Inflammatory macrophage treated with lipopolysaccharide for 4 hours (primary cell): ENCODE measurements around the gene P2RY2.
"Not testable (repeated sequence)": the region's sequence is repeated elsewhere in the genome, so short reads cannot be mapped to it uniquely, and the experiment has no call there.

Experiments
- DNase-seq: peaks from one replicate; pipeline ENCODE4 v3.0.0-alpha.2; 2020

Gene P2RY2

GRCh38 chr11:73229321-73229895, 11.3 kb downstream of the P2RY2 start:
- no peak for DNase-seq

GRCh38 chr11:73229896-73230875, 12.1 kb downstream of the P2RY2 start:
- DNase-seq: no peak

DNA sequence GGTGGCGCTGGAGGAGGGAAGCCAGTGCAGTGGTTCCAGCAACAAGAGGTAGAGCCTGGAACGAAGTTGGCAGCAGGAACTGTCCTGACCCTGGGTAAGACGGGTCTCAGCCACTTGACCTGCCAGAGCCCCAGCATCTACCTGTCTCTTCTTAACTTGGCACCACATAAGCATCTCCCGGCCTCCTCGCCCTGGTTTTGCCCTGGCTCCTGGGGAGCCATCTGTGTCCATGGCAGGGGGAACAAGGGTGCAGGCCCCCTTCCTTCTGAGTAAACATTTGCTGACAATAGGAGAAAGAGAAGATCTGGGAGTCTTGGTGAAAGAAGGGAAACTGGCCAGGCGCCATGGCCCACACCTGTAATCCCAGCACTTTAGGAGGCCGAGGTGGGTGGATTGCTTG, 12.8 kb downstream of the P2RY2 start:
- no peak for DNase-seq

DNA sequence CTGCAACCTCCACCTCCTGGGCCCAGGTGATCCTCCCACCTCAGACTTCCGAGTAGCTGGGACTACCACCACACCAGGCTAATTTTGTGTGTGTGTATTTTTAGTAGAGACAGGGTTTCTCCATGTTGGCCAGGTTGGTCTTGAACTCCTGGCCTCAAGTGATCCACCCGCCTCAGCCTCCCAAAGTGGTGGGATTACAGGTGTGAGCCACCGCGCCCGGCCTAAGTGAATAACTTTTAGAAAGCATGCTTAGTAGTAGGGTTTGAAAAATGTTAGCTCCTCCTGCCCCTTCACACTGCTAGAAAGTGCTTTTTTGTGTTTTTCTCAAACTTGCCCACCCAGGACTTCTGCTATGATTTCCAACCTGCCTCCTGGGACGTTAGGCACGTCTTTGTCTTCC, 14.4 kb downstream of the P2RY2 start:
- not testable (repeated sequence) for DNase-seq

- no peak for DNase-seq
Observed at GRCh38 chr11:73233211-73233610, 15.1 kb downstream of the P2RY2 start.

- no peak for DNase-seq
Observed at GRCh38 chr11:73233692-73234470, 15.8 kb downstream of the P2RY2 start.

DNA sequence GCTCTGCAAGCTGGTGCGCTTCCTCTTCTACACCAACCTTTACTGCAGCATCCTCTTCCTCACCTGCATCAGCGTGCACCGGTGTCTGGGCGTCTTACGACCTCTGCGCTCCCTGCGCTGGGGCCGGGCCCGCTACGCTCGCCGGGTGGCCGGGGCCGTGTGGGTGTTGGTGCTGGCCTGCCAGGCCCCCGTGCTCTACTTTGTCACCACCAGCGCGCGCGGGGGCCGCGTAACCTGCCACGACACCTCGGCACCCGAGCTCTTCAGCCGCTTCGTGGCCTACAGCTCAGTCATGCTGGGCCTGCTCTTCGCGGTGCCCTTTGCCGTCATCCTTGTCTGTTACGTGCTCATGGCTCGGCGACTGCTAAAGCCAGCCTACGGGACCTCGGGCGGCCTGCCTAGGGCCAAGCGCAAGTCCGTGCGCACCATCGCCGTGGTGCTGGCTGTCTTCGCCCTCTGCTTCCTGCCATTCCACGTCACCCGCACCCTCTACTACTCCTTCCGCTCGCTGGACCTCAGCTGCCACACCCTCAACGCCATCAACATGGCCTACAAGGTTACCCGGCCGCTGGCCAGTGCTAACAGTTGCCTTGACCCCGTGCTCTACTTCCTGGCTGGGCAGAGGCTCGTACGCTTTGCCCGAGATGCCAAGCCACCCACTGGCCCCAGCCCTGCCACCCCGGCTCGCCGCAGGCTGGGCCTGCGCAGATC, 16.5 kb downstream of the P2RY2 start:
- DNase-seq: no peak

DNA sequence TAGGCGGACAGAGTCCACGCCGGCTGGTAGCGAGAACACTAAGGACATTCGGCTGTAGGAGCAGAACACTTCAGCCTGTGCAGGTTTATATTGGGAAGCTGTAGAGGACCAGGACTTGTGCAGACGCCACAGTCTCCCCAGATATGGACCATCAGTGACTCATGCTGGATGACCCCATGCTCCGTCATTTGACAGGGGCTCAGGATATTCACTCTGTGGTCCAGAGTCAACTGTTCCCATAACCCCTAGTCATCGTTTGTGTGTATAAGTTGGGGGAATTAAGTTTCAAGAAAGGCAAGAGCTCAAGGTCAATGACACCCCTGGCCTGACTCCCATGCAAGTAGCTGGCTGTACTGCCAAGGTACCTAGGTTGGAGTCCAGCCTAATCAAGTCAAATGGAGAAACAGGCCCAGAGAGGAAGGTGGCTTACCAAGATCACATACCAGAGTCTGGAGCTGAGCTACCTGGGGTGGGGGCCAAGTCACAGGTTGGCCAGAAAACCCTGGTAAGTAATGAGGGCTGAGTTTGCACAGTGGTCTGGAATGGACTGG, 17.2 kb downstream of the P2RY2 start:
- no peak for DNase-seq

- no peak for DNase-seq
Observed at GRCh38 chr11:73236205-73236765, 18.2 kb downstream of the P2RY2 start.

DNA sequence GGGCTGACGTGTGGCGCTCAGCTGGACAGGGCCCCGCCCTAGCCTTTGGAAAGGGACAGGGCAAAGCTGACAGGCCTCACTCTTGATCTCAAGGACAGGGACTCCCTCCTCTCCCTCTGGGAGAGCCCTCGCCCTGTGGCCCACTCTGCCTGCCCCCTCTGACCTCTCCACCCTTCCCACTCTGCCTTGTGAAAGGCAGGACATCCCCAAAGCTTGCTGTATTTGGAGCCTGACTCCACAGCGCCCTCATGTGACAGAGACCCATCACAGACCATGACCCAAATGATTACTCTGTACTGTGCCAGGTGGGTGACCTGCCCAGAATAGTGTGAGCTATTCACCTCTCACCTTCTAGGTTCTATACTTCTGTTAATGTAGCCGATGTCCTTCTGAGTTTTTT, 18.8 kb downstream of the P2RY2 start:
- DNase-seq: peak; percentile 79

GRCh38 chr11:73237471-73238290, 19.6 kb downstream of the P2RY2 start:
- no peak for DNase-seq

DNA sequence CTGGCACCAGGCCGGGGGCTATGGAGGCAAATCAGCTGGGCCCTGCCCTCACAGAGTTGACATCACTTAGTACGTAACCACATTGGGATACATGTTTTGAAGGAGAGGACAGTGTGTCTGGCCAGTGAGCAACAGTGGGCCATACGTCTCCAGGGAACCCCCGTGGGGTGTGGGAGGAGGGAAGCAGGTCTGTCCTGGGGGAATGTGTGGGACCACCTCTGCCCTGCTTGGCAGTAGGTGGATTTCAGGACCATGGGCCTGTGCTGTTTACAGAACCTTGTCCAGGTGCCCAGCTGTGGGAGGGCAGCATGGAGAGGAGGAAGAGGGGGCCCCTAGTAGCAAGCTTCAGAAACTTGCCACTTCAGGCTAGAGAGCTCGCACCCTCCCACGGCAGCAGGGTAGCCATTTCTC, 21.0 kb downstream of the P2RY2 start:
- no peak for DNase-seq

GRCh38 chr11:73239571-73240189, 21.6 kb downstream of the P2RY2 start:
- no peak for DNase-seq

- DNase-seq: no peak
Observed at GRCh38 chr11:73240190-73240781, 22.2 kb downstream of the P2RY2 start.

DNA sequence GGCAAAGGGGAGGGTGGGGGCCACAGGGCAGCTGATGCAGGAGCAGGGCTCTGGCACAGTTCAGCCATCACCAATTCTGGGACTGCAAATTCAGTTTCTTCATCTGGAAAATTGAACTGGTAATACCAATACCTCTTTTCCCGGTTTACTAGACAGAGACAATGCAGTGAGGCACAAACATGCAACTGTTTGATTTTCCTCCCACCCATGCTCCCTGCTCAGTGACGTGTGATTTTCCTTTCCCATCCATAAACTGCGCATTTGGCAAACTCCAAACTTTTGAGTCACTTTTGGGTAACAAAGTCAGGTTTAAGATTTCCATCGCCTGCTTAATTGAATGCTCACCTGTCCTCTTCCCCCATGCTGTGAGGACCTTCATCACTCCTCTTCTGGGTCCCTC, 23.2 kb downstream of the P2RY2 start:
- no peak for DNase-seq

- DNase-seq: peak; percentile 47
Observed at GRCh38 chr11:73242251-73243092, 24.4 kb downstream of the P2RY2 start.

GRCh38 chr11:73243093-73243485, 25.0 kb downstream of the P2RY2 start:
- DNase-seq: no peak

- no peak for DNase-seq
Observed at GRCh38 chr11:73244589-73245240, 26.6 kb downstream of the P2RY2 start.

GRCh38 chr11:73245461-73245860, 27.4 kb downstream of the P2RY2 start:
- DNase-seq: no peak
